ENCODE results near the gene DTD1.

The DTD1 gene

DNA sequence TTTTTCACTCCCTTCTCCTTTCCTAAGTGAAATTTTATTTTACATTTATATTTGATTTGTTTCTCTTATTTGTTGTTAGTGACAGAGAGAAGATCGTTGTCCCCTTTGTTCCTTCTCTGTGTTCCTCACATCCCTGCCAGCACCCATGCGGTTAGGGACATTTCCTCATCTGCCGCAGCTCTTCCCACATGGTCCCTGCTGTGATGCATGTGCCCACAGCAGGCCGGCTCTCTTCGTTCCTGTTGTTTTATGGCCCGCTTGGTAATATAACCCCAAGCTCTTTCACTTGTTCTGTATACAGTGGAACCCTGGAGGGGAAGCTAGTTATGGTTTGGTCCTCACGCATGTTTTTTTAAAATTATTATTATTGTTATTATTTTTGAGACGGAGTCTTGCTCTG lies 23.6 kb downstream of the DTD1 start:
- TF ChIP-seq, protein P1, sequence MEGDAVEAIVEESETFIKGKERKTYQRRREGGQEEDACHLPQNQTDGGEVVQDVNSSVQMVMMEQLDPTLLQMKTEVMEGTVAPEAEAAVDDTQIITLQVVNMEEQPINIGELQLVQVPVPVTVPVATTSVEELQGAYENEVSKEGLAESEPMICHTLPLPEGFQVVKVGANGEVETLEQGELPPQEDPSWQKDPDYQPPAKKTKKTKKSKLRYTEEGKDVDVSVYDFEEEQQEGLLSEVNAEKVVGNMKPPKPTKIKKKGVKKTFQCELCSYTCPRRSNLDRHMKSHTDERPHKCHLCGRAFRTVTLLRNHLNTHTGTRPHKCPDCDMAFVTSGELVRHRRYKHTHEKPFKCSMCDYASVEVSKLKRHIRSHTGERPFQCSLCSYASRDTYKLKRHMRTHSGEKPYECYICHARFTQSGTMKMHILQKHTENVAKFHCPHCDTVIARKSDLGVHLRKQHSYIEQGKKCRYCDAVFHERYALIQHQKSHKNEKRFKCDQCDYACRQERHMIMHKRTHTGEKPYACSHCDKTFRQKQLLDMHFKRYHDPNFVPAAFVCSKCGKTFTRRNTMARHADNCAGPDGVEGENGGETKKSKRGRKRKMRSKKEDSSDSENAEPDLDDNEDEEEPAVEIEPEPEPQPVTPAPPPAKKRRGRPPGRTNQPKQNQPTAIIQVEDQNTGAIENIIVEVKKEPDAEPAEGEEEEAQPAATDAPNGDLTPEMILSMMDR (IDR thresholded peaks at IDR 0.05; ENCODE audit: low read depth, low read length, missing control alignments), result no peak
- no peak overlapping the region for H3K4me3 ChIP-seq (replicated peaks; ENCODE audit: low read depth, low read length)
- DNase-seq (ENCODE audit: extremely low read depth, low read depth), result no peak

DNA sequence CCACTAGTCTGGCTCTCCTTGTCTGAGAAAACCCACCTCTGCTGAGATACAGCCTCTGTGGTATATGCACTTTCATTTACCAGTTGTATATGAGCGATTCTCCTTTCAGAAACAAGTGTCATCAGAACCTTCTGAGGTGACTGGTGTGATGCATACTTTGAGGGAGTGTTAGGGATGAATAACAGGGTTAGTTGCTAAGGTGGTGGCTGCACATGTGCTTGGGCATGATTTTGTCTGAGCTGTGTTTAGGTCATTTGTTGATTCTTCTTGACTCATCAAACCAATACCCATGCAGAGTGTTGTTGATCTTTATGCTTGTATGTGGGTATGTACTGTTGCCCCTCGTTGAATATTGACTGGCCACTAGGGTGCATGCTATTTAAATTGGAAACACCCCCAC lies 25.7 kb downstream of the DTD1 start:
- H3K4me3 ChIP-seq (replicated peaks; ENCODE audit: low read depth, low read length), result no peak overlapping the region
- TF ChIP-seq, protein P1 (IDR thresholded peaks at IDR 0.05; ENCODE audit: low read depth, low read length, missing control alignments), result no peak

DNA sequence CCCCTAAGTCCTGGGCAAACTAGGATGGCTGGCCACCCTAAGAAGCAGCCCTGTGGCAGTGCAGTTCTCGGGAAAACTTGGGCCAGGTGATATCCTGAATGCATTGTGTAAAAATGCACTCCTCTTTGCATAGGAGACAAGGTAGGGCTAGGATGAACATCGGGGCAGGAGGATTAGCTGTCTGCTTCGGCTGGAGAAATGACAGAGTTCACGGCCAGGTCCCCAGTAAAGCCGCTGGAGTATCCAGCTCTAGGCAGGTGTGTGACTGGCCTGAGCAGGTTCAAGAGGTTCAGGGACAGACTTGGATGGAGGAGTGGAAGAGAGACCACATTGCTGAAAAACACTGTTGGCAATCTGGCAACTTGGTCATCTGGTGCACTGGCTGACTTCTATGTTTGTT lies 26.4 kb downstream of the DTD1 start:
- TF ChIP-seq, protein P1 (IDR thresholded peaks at IDR 0.05; ENCODE audit: low read depth, low read length, missing control alignments), result no peak
- H3K4me3 ChIP-seq (replicated peaks; ENCODE audit: low read depth, low read length), result no peak overlapping the region
- no peak for DNase-seq (ENCODE audit: extremely low read depth, low read depth)

More for the DNA sequence above, 25.7 kb downstream of the DTD1 start:
- peak; percentile 14 for DNase-seq (ENCODE audit: extremely low read depth, low read depth)

DNA sequence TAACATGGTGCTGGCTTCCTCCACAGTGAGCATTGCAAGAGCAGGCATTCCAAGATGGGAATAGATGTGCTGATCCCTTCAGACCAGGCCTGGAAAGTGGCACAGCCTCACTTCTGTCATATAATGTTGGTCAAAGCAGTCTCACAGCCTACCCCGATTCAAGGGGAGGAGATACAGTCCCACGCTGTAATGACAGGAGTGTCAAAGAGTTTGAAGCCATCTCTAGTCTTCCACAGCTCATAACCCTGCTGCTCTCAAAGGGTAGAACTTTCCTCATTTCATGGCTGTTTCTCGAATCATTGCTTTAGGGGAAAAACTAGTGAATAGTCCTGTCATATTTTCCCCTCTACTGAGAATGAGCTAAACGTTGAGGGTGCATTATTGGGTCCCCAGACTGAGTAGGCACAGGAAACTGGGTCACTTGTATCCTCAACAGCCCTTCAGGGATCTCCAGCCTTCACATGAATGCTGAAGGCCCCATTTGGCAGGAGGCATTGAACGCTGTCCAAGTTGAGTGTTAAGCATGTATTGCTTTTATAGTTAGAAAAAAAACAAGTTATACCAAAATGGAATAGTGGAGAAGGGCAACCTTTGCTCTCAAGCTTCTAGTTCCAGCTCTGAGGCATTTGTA lies 27.3 kb downstream of the DTD1 start:
- TF ChIP-seq, protein P1 (IDR thresholded peaks at IDR 0.05; ENCODE audit: low read depth, low read length, missing control alignments), result no peak
- H3K4me3 ChIP-seq (replicated peaks; ENCODE audit: low read depth, low read length), result no peak overlapping the region
- DNase-seq (ENCODE audit: extremely low read depth, low read depth), result no peak

DNA sequence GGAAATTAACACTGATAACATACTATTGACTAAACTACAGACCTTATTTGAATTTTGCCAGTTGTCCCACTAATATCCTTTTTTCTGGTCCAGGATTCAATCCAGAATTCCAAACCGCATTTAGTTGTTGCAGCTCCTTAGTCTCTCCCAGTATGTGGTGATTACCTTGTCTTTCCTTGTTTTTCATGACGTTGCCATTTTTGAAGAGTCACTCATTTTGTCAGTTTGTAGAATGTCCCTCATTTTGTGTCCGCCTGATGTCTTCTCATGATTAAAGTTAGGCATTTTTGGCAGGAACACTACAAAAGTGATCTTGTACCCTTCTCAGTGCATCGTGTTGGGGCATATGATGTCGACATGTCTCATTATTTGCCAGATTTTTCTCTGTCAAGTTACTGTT lies 33.1 kb downstream of the DTD1 start:
- no peak overlapping the region for H3K4me3 ChIP-seq (replicated peaks; ENCODE audit: low read depth, low read length)
- TF ChIP-seq, protein P1 (IDR thresholded peaks at IDR 0.05; ENCODE audit: low read depth, low read length, missing control alignments), result no peak

DNA sequence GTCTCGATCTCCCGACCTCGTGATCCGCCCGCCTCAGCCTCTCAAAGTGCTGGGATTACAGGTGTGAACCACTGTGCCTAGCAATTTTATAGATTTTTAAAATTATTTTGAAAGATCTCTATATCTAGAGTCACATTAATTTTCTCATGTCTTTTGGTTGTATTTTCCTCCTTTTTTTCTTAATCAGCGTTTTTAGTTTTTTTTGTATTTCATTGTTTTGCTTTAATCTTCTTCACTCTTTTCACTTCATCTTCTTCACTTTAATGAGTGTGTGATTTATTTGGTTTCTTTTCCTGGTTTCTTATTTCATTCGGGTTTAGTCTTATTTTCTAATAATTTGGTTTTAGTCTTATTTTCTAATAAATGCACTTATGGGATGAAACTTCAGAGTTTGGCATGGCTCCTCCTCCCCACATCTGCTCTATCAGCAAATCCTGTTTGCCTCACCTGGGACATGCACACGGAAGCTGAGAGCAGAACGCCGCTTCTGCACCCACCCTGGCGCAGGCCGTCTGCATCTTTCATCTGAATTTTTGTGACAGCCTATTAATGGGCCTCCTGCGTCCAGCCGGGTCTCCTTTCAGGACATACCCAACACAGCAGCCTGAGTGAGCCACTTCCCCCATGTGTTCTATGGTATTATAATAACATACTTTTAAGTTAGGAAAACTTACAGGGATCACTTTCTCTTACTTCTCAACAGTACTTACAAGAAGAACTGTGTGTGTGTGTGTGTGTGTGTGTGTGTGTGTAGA lies 35.5 kb downstream of the DTD1 start:
- TF ChIP-seq, protein P1 (IDR thresholded peaks at IDR 0.05; ENCODE audit: low read depth, low read length, missing control alignments), result no peak
- DNase-seq (ENCODE audit: extremely low read depth, low read depth), result no peak
- no peak overlapping the region for H3K4me3 ChIP-seq (replicated peaks; ENCODE audit: low read depth, low read length)

More for the DNA sequence above, 33.1 kb downstream of the DTD1 start:
- no peak for DNase-seq (ENCODE audit: extremely low read depth, low read depth)
